Measurements from ENCODE around the gene DCUN1D1. TPM values are rescaled to one million over a fixed set of nuclear protein-coding genes. Genes with fewer than 3 reads are reported as not detected.

The DCUN1D1 gene
- total RNA-seq, 1 experiment from 2014 or later, result 71.7 TPM

DNA sequence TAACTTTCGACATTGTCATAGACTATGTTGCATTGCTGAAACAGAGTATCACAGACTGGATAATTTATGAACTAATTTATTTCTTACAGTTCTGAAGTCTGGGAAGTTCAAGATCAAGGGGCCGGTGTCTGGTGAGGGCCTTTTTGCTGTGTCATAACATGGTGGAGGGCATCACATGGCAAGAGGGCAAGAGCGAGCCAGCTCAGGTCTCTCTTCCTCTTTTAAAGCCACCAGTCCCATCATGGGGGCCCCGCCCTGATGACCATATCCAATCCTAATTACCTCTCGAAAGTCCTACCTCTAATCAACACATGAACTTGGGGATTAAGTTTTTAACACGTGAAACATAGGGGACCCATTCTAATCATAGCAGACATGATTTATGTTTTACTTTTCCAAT lies 33.5 kb upstream of the DCUN1D1 start:
- Histone ChIP-seq H2AK5ac (ENCODE audit: insufficient read length, low read length) (no peak overlapping the region), H2BK120ac (ENCODE audit: low read depth, low read length, poor library complexity, severe bottlenecking) (no peak overlapping the region), H3T11ph (ENCODE audit: low read length) (no peak overlapping the region), H3K14ac (ENCODE audit: insufficient read depth, low read length) (no peak overlapping the region), H2BK5ac (ENCODE audit: insufficient read length, low read length) (no peak overlapping the region), H3K79me2 (ENCODE audit: insufficient read depth, low read length) (no peaks in the 10 kb centered on the region), H2BK12ac (ENCODE audit: insufficient read length, low read depth, low read length) (no peak overlapping the region), H4K8ac (replicated peaks; ENCODE audit: insufficient read length, low read depth, low read length) (no peak overlapping the region), H2BK15ac (ENCODE audit: low read depth, low read length) (no peak overlapping the region), H3K79me1 (ENCODE audit: insufficient read depth, low read depth, low read length, poor library complexity, severe bottlenecking) (no peaks in the 10 kb centered on the region), H2BK20ac (ENCODE audit: low read depth, low read length, poor library complexity, severe bottlenecking) (no peak overlapping the region), H3K23ac (ENCODE audit: insufficient read length, low read depth, low read length) (no peak overlapping the region), H3K4me2 (ENCODE audit: insufficient read depth, insufficient read length, low read length) (no peak overlapping the region), H3K18ac (ENCODE audit: insufficient read length, low read depth, low read length) (no peak overlapping the region), H4K20me1 (ENCODE audit: control insufficient read depth, insufficient read depth, insufficient read length) (no peaks in the 10 kb centered on the region), H3K9ac (ENCODE audit: extremely low read depth, insufficient read length, low read length) (no peak overlapping the region), H3K4ac (ENCODE audit: low read depth, low read length) (no peak overlapping the region), H3K4me1 (ENCODE audit: insufficient read depth, low read length) (peaks cover 3% of the 10 kb centered on the region; the same call in 1 of the 2 replicates), H3K23me2 (ENCODE audit: insufficient read length, low read depth, low read length, poor library complexity, severe bottlenecking) (no peaks in the 10 kb centered on the region), H4K5ac (ENCODE audit: insufficient read length, low read depth, low read length) (no peak overlapping the region), H2AFZ (ENCODE audit: low read length) (no peak overlapping the region), H3K27me3 (ENCODE audit: insufficient read depth, low read length) (no peaks in the 10 kb centered on the region), H3K56ac (ENCODE audit: insufficient read length, low read depth, low read length) (no peak overlapping the region), H3K27ac (ENCODE audit: insufficient read length, low read depth, low read length) (no peak overlapping the region), H3K9me3 (ENCODE audit: control insufficient read depth, low read depth, low read length) (no peaks in the 10 kb centered on the region), H4K91ac (ENCODE audit: insufficient read length, low read depth, low read length) (no peak overlapping the region)
- no peak for DNase-seq
- Mint-ChIP-seq H3K4me3 (no peak overlapping the region), H3K4me1 (peaks cover 13 to 14% of the 10 kb centered on the region in 2 experiments), H3K27me3 (ENCODE audit: low read depth) (no peaks in the 10 kb centered on the region), H3K36me3 (ENCODE audit: insufficient read depth in 1 of 3, low read depth in 3 of 3) (peaks cover 0 to 26% (median 12%) of the 10 kb centered on the region in 3 experiments; a peak in 5 of 7 replicates), H3K27ac (no peak overlapping the region; a peak in 1 of 7 replicates), H3K9me3 (no peaks in the 10 kb centered on the region)
- WGBS (ENCODE audit: extremely low coverage, insufficient read length, low lambda C conversion rate), result no CpG with 5 or more reads among the region's 6 CpGs
- TF ChIP-seq, protein P1, sequence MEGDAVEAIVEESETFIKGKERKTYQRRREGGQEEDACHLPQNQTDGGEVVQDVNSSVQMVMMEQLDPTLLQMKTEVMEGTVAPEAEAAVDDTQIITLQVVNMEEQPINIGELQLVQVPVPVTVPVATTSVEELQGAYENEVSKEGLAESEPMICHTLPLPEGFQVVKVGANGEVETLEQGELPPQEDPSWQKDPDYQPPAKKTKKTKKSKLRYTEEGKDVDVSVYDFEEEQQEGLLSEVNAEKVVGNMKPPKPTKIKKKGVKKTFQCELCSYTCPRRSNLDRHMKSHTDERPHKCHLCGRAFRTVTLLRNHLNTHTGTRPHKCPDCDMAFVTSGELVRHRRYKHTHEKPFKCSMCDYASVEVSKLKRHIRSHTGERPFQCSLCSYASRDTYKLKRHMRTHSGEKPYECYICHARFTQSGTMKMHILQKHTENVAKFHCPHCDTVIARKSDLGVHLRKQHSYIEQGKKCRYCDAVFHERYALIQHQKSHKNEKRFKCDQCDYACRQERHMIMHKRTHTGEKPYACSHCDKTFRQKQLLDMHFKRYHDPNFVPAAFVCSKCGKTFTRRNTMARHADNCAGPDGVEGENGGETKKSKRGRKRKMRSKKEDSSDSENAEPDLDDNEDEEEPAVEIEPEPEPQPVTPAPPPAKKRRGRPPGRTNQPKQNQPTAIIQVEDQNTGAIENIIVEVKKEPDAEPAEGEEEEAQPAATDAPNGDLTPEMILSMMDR (conservative IDR thresholded peaks at IDR 0.05), result no peak
